ENCODE results near the gene HMCES.

The HMCES gene

GRCh38 chr3:129238945-129239705 lies 39.5 kb upstream of the HMCES start (continued):
- TF ChIP-seq ZNF513 (tag by site-specific recombination; IDR thresholded peaks at IDR 0.05) (no peak), GLI2 (tag by site-specific recombination; IDR thresholded peaks at IDR 0.05; ENCODE audit: borderline replicate concordance, low read depth) (no peak)

DNA sequence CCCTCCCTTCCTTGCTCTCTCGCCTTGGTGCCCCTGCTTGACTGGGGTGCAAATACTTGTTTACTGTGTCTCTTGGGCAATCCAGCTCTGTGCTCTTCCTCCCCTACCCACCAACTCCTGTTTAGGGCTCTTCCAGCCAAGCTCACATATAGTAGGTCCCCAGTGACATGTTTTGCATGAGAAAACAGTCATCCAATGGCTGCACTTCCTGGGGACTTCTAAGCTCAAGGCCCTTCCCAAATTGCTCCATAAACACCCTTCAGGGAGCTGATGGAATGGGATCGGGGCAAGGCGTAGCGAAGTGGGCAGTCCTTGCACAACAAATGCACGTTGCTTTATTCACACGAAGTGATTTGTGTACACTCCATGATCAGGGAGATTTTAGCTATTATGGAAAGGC lies 38.7 kb upstream of the HMCES start:
- CTCF ChIA-PET = interaction anchor here (0.7 to 1.6 kb wide), 2 partner anchors 270 to 620 kb away, joined by 3 to 13 read pairs; no protein-coding TSS in a partner anchor

GRCh38 chr3:129240436-129240835 lies 38.2 kb upstream of the HMCES start:
- H3K27ac ChIP-seq (ENCODE audit: extremely low read depth, low read depth, low read length) = no peak overlapping the region
- POLR2A ChIA-PET = interaction anchor here (0.6 kb wide), 1 partner anchor 485 kb away, joined by 3 read pairs; no protein-coding TSS in a partner anchor

More for the DNA sequence above, 38.7 kb upstream of the HMCES start:
- Histone ChIP-seq H3K36me3 (ENCODE audit: control insufficient read depth in 2 of 2, insufficient read depth in 1 of 2, low read length in 2 of 2) (no peaks in the 10 kb centered on the region), H3K4me1 (ENCODE audit: control insufficient read depth, insufficient read depth, low read length) (no peaks in the 10 kb centered on the region), H3K27ac (ENCODE audit: extremely low read depth, low read depth, low read length) (no peak overlapping the region), H3K4me3 (ENCODE audit: low read depth, low read length) (no peak overlapping the region), H3K9me3 (ENCODE audit: control insufficient read depth, insufficient read depth, low read depth, low read length) (no peaks in the 10 kb centered on the region)
- POLR2A ChIA-PET = interaction anchor here (0.6 kb wide), 1 partner anchor 485 kb away, joined by 3 read pairs; no protein-coding TSS in a partner anchor
- TF ChIP-seq ZNF19 (tag by site-specific recombination; IDR thresholded peaks at IDR 0.05; ENCODE audit: low read depth) (no peak), ZSCAN5A (tag by site-specific recombination; IDR thresholded peaks at IDR 0.05) (no peak), ZNF366 (tag by site-specific recombination; conservative IDR thresholded peaks at IDR 0.05) (no peak), ZNF311 (tag by site-specific recombination; IDR thresholded peaks at IDR 0.05; ENCODE audit: borderline replicate concordance) (no peak), AEBP2 (tag by site-specific recombination; IDR thresholded peaks at IDR 0.05; ENCODE audit: borderline replicate concordance) (no peak), ZNF692 (tag by site-specific recombination; IDR thresholded peaks at IDR 0.05) (no peak), OVOL3 (tag by site-specific recombination; IDR thresholded peaks at IDR 0.05) (no peak), RBAK (tag by site-specific recombination; IDR thresholded peaks at IDR 0.05) (no peak), MZF1 (tag by site-specific recombination; IDR thresholded peaks at IDR 0.05; ENCODE audit: borderline replicate concordance) (no peak), ZFP37 (tag by site-specific recombination; IDR thresholded peaks at IDR 0.05) (no peak), ZNF10 (tag by site-specific recombination; IDR thresholded peaks at IDR 0.05) (no peak), ZNF544 (tag by site-specific recombination; IDR thresholded peaks at IDR 0.05) (no peak), SALL2 (tag by site-specific recombination; IDR thresholded peaks at IDR 0.05; ENCODE audit: borderline replicate concordance) (no peak), ZFP3 (tag by site-specific recombination; IDR thresholded peaks at IDR 0.05; ENCODE audit: low read depth) (no peak), YY2 (tag by site-specific recombination; IDR thresholded peaks at IDR 0.05) (no peak), TRIM28 (IDR thresholded peaks at IDR 0.05; ENCODE audit: borderline replicate concordance, low read length) (no peak), SP7 (tag by site-specific recombination; IDR thresholded peaks at IDR 0.05) (no peak), ZNF600 (tag by site-specific recombination; IDR thresholded peaks at IDR 0.05) (no peak)

More at GRCh38 chr3:129240436-129240835, 38.2 kb upstream of the HMCES start:
- no peak overlapping the region for H3K4me3 ChIP-seq (ENCODE audit: low read depth, low read length)
- H3K9me3 ChIP-seq (ENCODE audit: control insufficient read depth, insufficient read depth, low read depth, low read length) = no peaks in the 10 kb centered on the region
- H3K4me1 ChIP-seq (ENCODE audit: control insufficient read depth, insufficient read depth, low read length) = no peaks in the 10 kb centered on the region
- CTCF ChIA-PET = interaction anchor here (0.6 to 1.6 kb wide), 3 partner anchors 27 to 621 kb away, joined by 3 to 13 read pairs (median 3); no protein-coding TSS in a partner anchor
- TF ChIP-seq SP2 (tag by site-specific recombination; IDR thresholded peaks at IDR 0.05) = no peak
- TF ChIP-seq ZNF148 (tag by site-specific recombination; IDR thresholded peaks at IDR 0.05; ENCODE audit: borderline replicate concordance) = no peak
- TF ChIP-seq ZNF843 (tag by site-specific recombination; IDR thresholded peaks at IDR 0.05) = no peak
- no peaks in the 10 kb centered on the region for H3K36me3 ChIP-seq (ENCODE audit: control insufficient read depth in 2 of 2, insufficient read depth in 1 of 2, low read length in 2 of 2)
